ENCODE results near the gene MAPK4. TPM values are rescaled to one million over a fixed set of nuclear protein-coding genes. Genes with fewer than 3 reads are reported as not detected.

The MAPK4 gene
- total RNA-seq, 1 donor from 2014 or later, result 7.0 TPM

GRCh38 chr18:50674307-50674980, 114.6 kb downstream of the MAPK4 start:
- Histone ChIP-seq H3K4me3 (no peak overlapping the region), H3K4me1 (no peaks in the 10 kb centered on the region), H3K27ac (no peak overlapping the region), H3K27me3 (no peaks in the 10 kb centered on the region), H3K9me3 (no peaks in the 10 kb centered on the region), H3K36me3 (no peaks in the 10 kb centered on the region)
- TF ChIP-seq CTCF (IDR thresholded peaks at IDR 0.05), result no peak
- no peak for DNase-seq
- ATAC-seq, result peak; percentile 16
- intact Hi-C loops (cut with DNase I), result no loop called here

- no peak for TF ChIP-seq CTCF (IDR thresholded peaks at IDR 0.05)
- Histone ChIP-seq H3K36me3 (no peaks in the 10 kb centered on the region), H3K27me3 (no peaks in the 10 kb centered on the region), H3K9me3 (no peaks in the 10 kb centered on the region), H3K4me1 (no peaks in the 10 kb centered on the region), H3K27ac (no peak overlapping the region), H3K4me3 (no peak overlapping the region)
- intact Hi-C loops (cut with DNase I), result no loop called here
- DNase-seq (no peak), ATAC-seq (no peak)
These were observed 115.2 kb downstream of the MAPK4 start for GRCh38 chr18:50675043-50675442.

- H3K4me1 ChIP-seq, result no peaks in the 10 kb centered on the region
- ATAC-seq (no peak), DNase-seq (no peak)
- H3K36me3 ChIP-seq, result no peaks in the 10 kb centered on the region
- TF ChIP-seq CTCF (IDR thresholded peaks at IDR 0.05), result no peak
- intact Hi-C loops (cut with DNase I), result no loop called here
- no peak overlapping the region for H3K27ac ChIP-seq
- H3K27me3 ChIP-seq, result no peaks in the 10 kb centered on the region
- H3K9me3 ChIP-seq, result no peaks in the 10 kb centered on the region
- no peak overlapping the region for H3K4me3 ChIP-seq
These were observed 118.8 kb downstream of the MAPK4 start for GRCh38 chr18:50678651-50679050.

- H3K27ac ChIP-seq, result no peak overlapping the region
- no peak overlapping the region for H3K4me3 ChIP-seq
- DNase-seq, result no peak
- no peaks in the 10 kb centered on the region for H3K36me3 ChIP-seq
- intact Hi-C loops (cut with DNase I), result no loop called here
- TF ChIP-seq CTCF (IDR thresholded peaks at IDR 0.05), result no peak
- H3K27me3 ChIP-seq, result no peaks in the 10 kb centered on the region
- H3K9me3 ChIP-seq, result no peaks in the 10 kb centered on the region
- no peak for ATAC-seq
- H3K4me1 ChIP-seq, result no peaks in the 10 kb centered on the region
These were observed 119.2 kb downstream of the MAPK4 start for GRCh38 chr18:50679056-50679455.

GRCh38 chr18:50679656-50680055, 119.8 kb downstream of the MAPK4 start:
- no peak for DNase-seq
- intact Hi-C loops (cut with DNase I), result no loop called here
- Histone ChIP-seq H3K27me3 (no peaks in the 10 kb centered on the region), H3K36me3 (no peaks in the 10 kb centered on the region), H3K4me1 (no peaks in the 10 kb centered on the region), H3K27ac (no peak overlapping the region), H3K4me3 (no peak overlapping the region), H3K9me3 (no peaks in the 10 kb centered on the region)
- no peak for TF ChIP-seq CTCF (IDR thresholded peaks at IDR 0.05)
- ATAC-seq, result no peak

- no peaks in the 10 kb centered on the region for H3K4me1 ChIP-seq
- H3K4me3 ChIP-seq, result no peak overlapping the region
- TF ChIP-seq CTCF (IDR thresholded peaks at IDR 0.05), result no peak
- H3K27ac ChIP-seq, result no peak overlapping the region
- intact Hi-C loops (cut with DNase I), result no loop called here
- no peak for ATAC-seq
- H3K36me3 ChIP-seq, result no peaks in the 10 kb centered on the region
- no peaks in the 10 kb centered on the region for H3K27me3 ChIP-seq
- H3K9me3 ChIP-seq, result no peaks in the 10 kb centered on the region
- no peak for DNase-seq
These were observed 121.1 kb downstream of the MAPK4 start for GRCh38 chr18:50680966-50681365.

All from upper lobe of right lung (tissue), 1 donor.